Measurements from ENCODE around the gene TRIOBP. TPM values are rescaled to one million over a fixed set of nuclear protein-coding genes. Genes with fewer than 3 reads are reported as not detected.

Gene TRIOBP
- total RNA-seq, 1 donor from 2014 or later, result 75.1 TPM

DNA sequence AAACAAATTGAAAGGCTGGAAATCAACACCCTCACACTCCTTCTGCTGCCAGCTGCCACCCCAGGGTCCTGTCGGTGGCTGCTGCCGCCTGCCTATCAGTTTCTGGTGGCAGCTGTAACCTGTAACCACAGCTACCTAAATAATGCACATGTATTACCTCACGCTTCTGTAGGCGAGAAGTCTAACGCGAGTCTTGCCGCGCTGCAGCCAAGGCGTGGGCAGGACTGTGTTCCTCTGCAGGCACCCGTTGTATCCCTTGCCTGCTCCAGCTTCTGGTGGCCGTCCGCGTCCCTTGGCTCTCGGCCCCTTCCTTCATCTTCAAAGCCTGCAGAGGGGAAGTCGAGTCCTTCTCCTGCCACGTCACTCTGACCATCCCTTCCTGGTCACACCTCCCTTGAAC is 66.8 kb downstream of the TRIOBP start:
- no peak for DNase-seq (ENCODE audit: low read depth)
- TF ChIP-seq, protein P1, sequence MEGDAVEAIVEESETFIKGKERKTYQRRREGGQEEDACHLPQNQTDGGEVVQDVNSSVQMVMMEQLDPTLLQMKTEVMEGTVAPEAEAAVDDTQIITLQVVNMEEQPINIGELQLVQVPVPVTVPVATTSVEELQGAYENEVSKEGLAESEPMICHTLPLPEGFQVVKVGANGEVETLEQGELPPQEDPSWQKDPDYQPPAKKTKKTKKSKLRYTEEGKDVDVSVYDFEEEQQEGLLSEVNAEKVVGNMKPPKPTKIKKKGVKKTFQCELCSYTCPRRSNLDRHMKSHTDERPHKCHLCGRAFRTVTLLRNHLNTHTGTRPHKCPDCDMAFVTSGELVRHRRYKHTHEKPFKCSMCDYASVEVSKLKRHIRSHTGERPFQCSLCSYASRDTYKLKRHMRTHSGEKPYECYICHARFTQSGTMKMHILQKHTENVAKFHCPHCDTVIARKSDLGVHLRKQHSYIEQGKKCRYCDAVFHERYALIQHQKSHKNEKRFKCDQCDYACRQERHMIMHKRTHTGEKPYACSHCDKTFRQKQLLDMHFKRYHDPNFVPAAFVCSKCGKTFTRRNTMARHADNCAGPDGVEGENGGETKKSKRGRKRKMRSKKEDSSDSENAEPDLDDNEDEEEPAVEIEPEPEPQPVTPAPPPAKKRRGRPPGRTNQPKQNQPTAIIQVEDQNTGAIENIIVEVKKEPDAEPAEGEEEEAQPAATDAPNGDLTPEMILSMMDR (conservative IDR thresholded peaks at IDR 0.05; ENCODE audit: low read depth, low read length), result no peak
- no peak overlapping the region for H3K4me3 ChIP-seq (ENCODE audit: low read depth, low read length)

DNA sequence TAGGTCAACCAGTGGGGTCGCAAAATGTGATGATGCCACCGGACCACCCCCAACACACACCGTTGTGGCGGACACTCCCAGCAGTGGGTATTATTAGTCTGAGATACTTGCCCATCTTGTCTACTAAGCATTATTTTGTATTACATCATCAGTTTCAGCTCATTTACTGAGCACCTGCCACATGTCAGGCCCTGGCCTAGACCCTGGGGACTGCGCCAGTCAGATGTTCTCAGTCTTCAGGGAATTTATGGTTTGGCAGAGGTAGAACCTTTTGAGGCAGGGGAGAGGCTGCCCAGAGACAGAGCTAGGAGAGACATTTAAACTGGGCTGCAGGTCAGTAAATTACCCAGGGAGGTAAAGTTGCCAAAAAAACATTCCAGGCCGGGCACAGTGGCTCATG is 67.8 kb downstream of the TRIOBP start:
- no peak overlapping the region for H3K4me3 ChIP-seq (ENCODE audit: low read depth, low read length)
- TF ChIP-seq, protein P1 (conservative IDR thresholded peaks at IDR 0.05; ENCODE audit: low read depth, low read length), result no peak
- DNase-seq (ENCODE audit: low read depth), result no peak

DNA sequence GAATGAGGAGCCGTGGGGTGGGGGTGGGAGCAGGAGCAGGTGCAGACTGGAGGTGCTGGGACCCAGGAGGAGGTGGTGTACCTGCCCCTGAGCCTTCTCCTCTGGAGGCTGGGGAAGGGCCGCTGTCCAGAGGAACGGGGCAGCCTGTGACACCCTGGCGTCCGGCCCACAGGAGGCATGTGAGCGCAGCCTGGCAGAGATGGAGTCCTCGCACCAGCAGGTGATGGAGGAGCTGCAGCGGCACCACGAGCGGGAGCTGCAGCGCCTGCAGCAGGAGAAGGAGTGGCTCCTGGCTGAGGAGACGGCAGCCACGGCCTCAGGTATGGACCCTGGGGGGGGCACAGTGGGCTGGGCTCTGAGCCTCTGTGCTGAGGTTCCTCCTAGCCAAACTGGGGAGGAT is 68.7 kb downstream of the TRIOBP start:
- H3K4me3 ChIP-seq (ENCODE audit: low read depth, low read length), result no peak overlapping the region
- DNase-seq (ENCODE audit: low read depth), result no peak
- TF ChIP-seq, protein P1 (conservative IDR thresholded peaks at IDR 0.05; ENCODE audit: low read depth, low read length), result no peak

GRCh38 chr22:37765953-37766576 is 69.2 kb downstream of the TRIOBP start:
- no peak overlapping the region for H3K4me3 ChIP-seq (ENCODE audit: low read depth, low read length)
- TF ChIP-seq, protein P1 (conservative IDR thresholded peaks at IDR 0.05; ENCODE audit: low read depth, low read length), result no peak
- DNase-seq (ENCODE audit: low read depth), result no peak

GRCh38 chr22:37768273-37768672 is 71.4 kb downstream of the TRIOBP start:
- no peak for DNase-seq (ENCODE audit: low read depth)
- no peak overlapping the region for H3K4me3 ChIP-seq (ENCODE audit: low read depth, low read length)
- TF ChIP-seq, protein P1 (conservative IDR thresholded peaks at IDR 0.05; ENCODE audit: low read depth, low read length), result peak; percentile 39

DNA sequence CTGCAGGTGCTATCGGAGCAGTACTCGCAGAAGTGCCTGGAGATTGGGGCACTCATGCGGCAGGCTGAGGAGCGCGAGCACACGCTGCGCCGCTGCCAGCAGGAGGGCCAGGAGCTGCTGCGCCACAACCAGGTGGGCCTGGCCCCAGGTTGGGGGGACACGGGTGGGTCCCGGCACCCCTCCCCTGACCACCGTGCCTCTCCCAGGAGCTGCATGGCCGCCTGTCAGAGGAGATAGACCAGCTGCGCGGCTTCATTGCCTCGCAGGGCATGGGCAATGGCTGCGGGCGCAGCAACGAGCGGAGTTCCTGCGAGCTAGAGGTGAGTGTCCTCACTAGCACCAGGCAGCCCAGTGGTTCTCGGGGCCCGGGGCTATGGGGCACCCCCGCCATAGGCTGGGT is 72.2 kb downstream of the TRIOBP start:
- DNase-seq (ENCODE audit: low read depth), result no peak
- TF ChIP-seq, protein P1 (conservative IDR thresholded peaks at IDR 0.05; ENCODE audit: low read depth, low read length), result no peak
- H3K4me3 ChIP-seq (ENCODE audit: low read depth, low read length), result no peak overlapping the region

GRCh38 chr22:37771081-37771480 is 74.2 kb downstream of the TRIOBP start:
- H3K4me3 ChIP-seq (ENCODE audit: low read depth, low read length), result no peak overlapping the region
- TF ChIP-seq, protein P1 (conservative IDR thresholded peaks at IDR 0.05; ENCODE audit: low read depth, low read length), result no peak
- DNase-seq (ENCODE audit: low read depth), result no peak

All from epithelial cell of proximal tubule (primary cell).